K562 (cell line): ENCODE data around the gene IGFBP7. TPM values are rescaled to one million over a fixed set of nuclear protein-coding genes. Genes with fewer than 3 reads are reported as not detected.

Source experiments
- ATAC-seq: fragments of 200-7000 bp; cut with Tn5 transposase; 3 replicates; pipeline ENCODE4 v1.9.1; 2020; ENCODE audit warnings: moderate library complexity
- BruUV-seq: library from RNA; stranded (reverse); fragments of 400-500 nt; replicated peaks from 2 replicates; lab custom pipeline; 2021; lab: Mats Ljungman, UMichigan
- CTCF ChIA-PET: fragments of 300-600 bp; formaldehyde crosslinking; extraction: SDS; loops from one replicate; lab custom pipeline; 2021; ENCODE audit warnings: low intra/inter-chr PET ratio; lab: Yijun Ruan, JAX
- POLR2A ChIA-PET: fragments of 300-600, 350-650 bp; sonication (Branson Sonifier 250); formaldehyde crosslinking; extraction: SDS; loops from one replicate; lab custom pipeline; 2021; ENCODE audit warnings: antibody characterized with exemption, inconsistent platforms; lab: Yijun Ruan, JAX
- DNase-seq, 4 experiments: peaks; one replicate each; pipeline versions ENCODE4 v3.0.0 to v3.0.0-alpha.2; 2011 to 2018; ENCODE audit warnings: low spot score in 3 of 4, mixed read lengths in 3 of 4; ENCODE audit errors: extremely low read depth in 1 of 4
- FAIRE-seq: peaks from 2 replicates; lab custom pipeline; 2011; peaks lifted over from hg19 to GRCh38; lab: Jason Lieb, UNC
- H2AFZ ChIP-seq: 2 replicates; pipeline ENCODE4 v1.6.0; 2011; ENCODE audit warnings: low read depth, low read length, control low read depth, inconsistent platforms
- H3K27ac ChIP-seq: fragments of 200-600 bp; 3 replicates; pipeline ENCODE4 v1.8.0; 2011; ENCODE audit warnings: low read depth, mild to moderate bottlenecking, control low read depth, inconsistent platforms, low read length, moderate library complexity, mixed read lengths; ENCODE audit errors: extremely low read depth
- H3K27me3 ChIP-seq, 2 experiments: fragments of 300-600 bp in 1 of 2; 2 replicates in 1 of 2; 3 replicates in 1 of 2; pipeline versions ENCODE4 v1.6.0 to v1.8.0; 2011; ENCODE audit warnings: inconsistent platforms in 2 of 2, low read length in 2 of 2, mild to moderate bottlenecking in 1 of 2, mixed read lengths in 1 of 2, moderate library complexity in 1 of 2; ENCODE audit not compliant: control insufficient read depth in 2 of 2, insufficient read depth in 2 of 2
- H3K36me3 ChIP-seq: fragments of 300-600 bp; 3 replicates; pipeline ENCODE4 v1.8.0; 2011; ENCODE audit warnings: mild to moderate bottlenecking, low read length, inconsistent platforms; ENCODE audit not compliant: control insufficient read depth, insufficient read depth
- H3K4me1 ChIP-seq, 2 experiments: fragments of 200-600 bp in 1 of 2; replicated peaks in 1 of 2; 2 replicates in 1 of 2; 3 replicates in 1 of 2; pipeline versions ENCODE4 v1.5.1 to v1.8.0; 2011; ENCODE audit warnings: inconsistent platforms in 2 of 2, low read length in 2 of 2, mild to moderate bottlenecking in 1 of 2, mixed read lengths in 1 of 2, moderate library complexity in 1 of 2; ENCODE audit not compliant: control insufficient read depth in 2 of 2, insufficient read depth in 2 of 2
- H3K4me2 ChIP-seq: 2 replicates; pipeline ENCODE4 v1.6.1; 2011; ENCODE audit warnings: low read length, control low read depth, inconsistent platforms, mixed read lengths; ENCODE audit not compliant: insufficient read depth
- H3K4me3 ChIP-seq: fragments of 200-600 bp; sonication (generic), shearing (Covaris generic); 2 replicates; pipeline ENCODE4 v1.5.1; 2016; ENCODE audit warnings: control low read depth, inconsistent platforms
- H3K79me2 ChIP-seq: fragments of 200-600 bp; 3 replicates; pipeline ENCODE4 v1.8.0; 2011; ENCODE audit warnings: low read length, inconsistent platforms; ENCODE audit not compliant: control insufficient read depth, insufficient read depth
- H3K9ac ChIP-seq, 2 experiments: 2 replicates each; pipeline versions ENCODE4 v1.6.0 to v1.6.1; 2011; ENCODE audit warnings: low read depth in 2 of 2, low read length in 2 of 2, control low read depth in 1 of 2, inconsistent platforms in 1 of 2, mild to moderate bottlenecking in 1 of 2, mixed read lengths in 1 of 2; ENCODE audit not compliant: insufficient read depth in 1 of 2
- H3K9me1 ChIP-seq: one replicate; pipeline ENCODE4 v1.6.0; 2011; ENCODE audit warnings: inconsistent platforms, mild to moderate bottlenecking, low read length, moderate library complexity; ENCODE audit not compliant: control insufficient read depth, insufficient read depth
- H3K9me3 ChIP-seq: replicated peaks from 2 replicates; pipeline ENCODE4 v1.5.1; 2011; ENCODE audit warnings: low read depth, low read length, inconsistent platforms; ENCODE audit not compliant: control insufficient read depth, insufficient read depth
- H4K20me1 ChIP-seq: replicated peaks from 2 replicates; pipeline ENCODE4 v1.6.1; 2011; ENCODE audit warnings: low read length, inconsistent platforms, mixed read lengths; ENCODE audit not compliant: control insufficient read depth, insufficient read depth
- ESRRB ChIP-seq: fragments of 250-450 bp; sonication (Bioruptor Pico); IDR thresholded peaks from 2 replicates; pipeline ENCODE4 v1.5.0; 2020; ENCODE audit warnings: mild to moderate bottlenecking, moderate library complexity, borderline replicate concordance
- MYNN ChIP-seq, 2 experiments: sonication (generic); formaldehyde crosslinking in 1 of 2; IDR thresholded peaks; 2 replicates each; pipeline versions ENCODE4 v1.5.0 to v1.6.1; 2016 to 2020; ENCODE audit warnings: antibody characterized with exemption in 1 of 2, missing genetic modification reagents in 1 of 2
- RFX5 ChIP-seq: IDR thresholded peaks from 2 replicates; pipeline ENCODE4 v1.6.1; 2011; ENCODE audit warnings: low read depth, mild to moderate bottlenecking, improper control_type of control experiment, low read length
- SMAD4 ChIP-seq: fragments of 250-450 bp; sonication (Bioruptor Pico); conservative IDR thresholded peaks from 2 replicates; pipeline ENCODE4 v1.8.0; 2021; ENCODE audit warnings: inconsistent platforms, mild to moderate bottlenecking, moderate library complexity
- THAP12 ChIP-seq: fragments of 250-450 bp; sonication (Bioruptor Pico); IDR thresholded peaks from 2 replicates; pipeline ENCODE4 v1.9.0; 2021; ENCODE audit warnings: mild to moderate bottlenecking, inconsistent platforms
- ZFP1 ChIP-seq: fragments of 450-650 bp; formaldehyde crosslinking; IDR thresholded peaks from 2 replicates; pipeline ENCODE4 v1.4.0; 2020; ENCODE audit warnings: mild to moderate bottlenecking, mixed read lengths
- WGBS: fragments of 100-300 bp; shearing (Covaris generic); methylation state at CpG from one replicate; pipeline ENCODE4 v1.1.6; 2016; ENCODE audit warnings: low coverage, mixed read lengths; ENCODE audit not compliant: insufficient coverage; ENCODE audit errors: missing lambda C conversion rate; 5-methylcytosine and 5-hydroxymethylcytosine counted together
- in situ Hi-C: fragments of 300-500 bp; cut with MboI; formaldehyde crosslinking; loops from 4 replicates; pipeline ENCODE4 v1.15.0; 2018; ENCODE audit warnings: inconsistent platforms, mixed read lengths
- intact Hi-C: fragments of 100-400 bp; cut with micrococcal nuclease; formaldehyde crosslinking; loops from 2 replicates; pipeline ENCODE4 v1.14.2; 2022
- polyA plus RNA-seq, 8 experiments: library from polyadenylated mRNA; depleted of rRNA in 4 of 8; stranded (reverse) in 5 of 8; unstranded in 3 of 8; fragments of >200 nt; fragmentation: Nextera tagmentation in 2 of 8; fragmentation: Illumina TruSeq in 1 of 8; extraction: Ambion mirVana in 2 of 8; extraction: Trizol in 1 of 8; gene quantifications; 2 replicates each; pipeline versions ENCODE4 v1.2.1 to v1.2.3, GENCODE V29; 2011 to 2014; ENCODE audit warnings: inconsistent platforms in 1 of 8, missing spikeins in 1 of 8
- total RNA-seq, 7 experiments: library from RNA; depleted of rRNA in 6 of 7; stranded (reverse); fragments of >200 nt in 6 of 7; fragmentation: Illumina TruSeq in 2 of 7; extraction: Trizol in 2 of 7; gene quantifications; 2 replicates each; pipeline versions ENCODE4 v1.2.1 to v1.2.3, GENCODE V29; 2011 to 2021; ENCODE audit warnings: low replicate concordance in 1 of 7
- TF ChIP-seq, protein P1 (sequence below), 3 experiments: IDR thresholded peaks in 2 of 3; conservative IDR thresholded peaks in 1 of 3; 2 replicates each; pipeline ENCODE4 v1.5.1; 2011 to 2012; ENCODE audit warnings: low read length in 3 of 3, mild to moderate bottlenecking in 3 of 3, control low read depth in 2 of 3, improper control_type of control experiment in 1 of 3, inconsistent platforms in 1 of 3, low read depth in 1 of 3, mixed read lengths in 1 of 3, moderate library complexity in 1 of 3; ENCODE audit not compliant: insufficient read depth in 2 of 3

The IGFBP7 gene
- total and polyA plus RNA-seq, 9 of the 15 experiments (the other 6 are each of a cell fraction or from before 2014, with no cell fraction given) = 0.27 to 0.49 (median 0.29) TPM; not detected in 6

- ChIA-PET CTCF (no interaction called here), POLR2A (interaction anchor here (0.6 to 1.8 kb wide), 2 partner anchors 12 to 222 kb away, joined by 4 to 6 read pairs; no protein-coding TSS in a partner anchor)
- 0% methylated on average over 1 of the region's 1 CpG for WGBS
- Histone ChIP-seq H3K9ac (no peak overlapping the region), H3K27ac (no peak overlapping the region), H2AFZ (no peak overlapping the region), H3K36me3 (no peaks in the 10 kb centered on the region), H3K79me2 (no peaks in the 10 kb centered on the region), H3K4me1 (no peaks in the 10 kb centered on the region), H3K9me3 (no peaks in the 10 kb centered on the region), H3K27me3 (peaks cover 7 to 21% of the 10 kb centered on the region in 2 experiments; a peak in 4 of 5 replicates), H3K9me1 (no peaks in the 10 kb centered on the region), H4K20me1 (no peaks in the 10 kb centered on the region), H3K4me2 (no peak overlapping the region), H3K4me3 (no peak overlapping the region)
- FAIRE-seq = no peak
- no peak for ATAC-seq
- DNase-seq = no peak
- TF ChIP-seq, protein P1, sequence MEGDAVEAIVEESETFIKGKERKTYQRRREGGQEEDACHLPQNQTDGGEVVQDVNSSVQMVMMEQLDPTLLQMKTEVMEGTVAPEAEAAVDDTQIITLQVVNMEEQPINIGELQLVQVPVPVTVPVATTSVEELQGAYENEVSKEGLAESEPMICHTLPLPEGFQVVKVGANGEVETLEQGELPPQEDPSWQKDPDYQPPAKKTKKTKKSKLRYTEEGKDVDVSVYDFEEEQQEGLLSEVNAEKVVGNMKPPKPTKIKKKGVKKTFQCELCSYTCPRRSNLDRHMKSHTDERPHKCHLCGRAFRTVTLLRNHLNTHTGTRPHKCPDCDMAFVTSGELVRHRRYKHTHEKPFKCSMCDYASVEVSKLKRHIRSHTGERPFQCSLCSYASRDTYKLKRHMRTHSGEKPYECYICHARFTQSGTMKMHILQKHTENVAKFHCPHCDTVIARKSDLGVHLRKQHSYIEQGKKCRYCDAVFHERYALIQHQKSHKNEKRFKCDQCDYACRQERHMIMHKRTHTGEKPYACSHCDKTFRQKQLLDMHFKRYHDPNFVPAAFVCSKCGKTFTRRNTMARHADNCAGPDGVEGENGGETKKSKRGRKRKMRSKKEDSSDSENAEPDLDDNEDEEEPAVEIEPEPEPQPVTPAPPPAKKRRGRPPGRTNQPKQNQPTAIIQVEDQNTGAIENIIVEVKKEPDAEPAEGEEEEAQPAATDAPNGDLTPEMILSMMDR (IDR thresholded peaks at IDR 0.05 in 2 of 3, conservative IDR thresholded peaks at IDR 0.05 in 1 of 3; ENCODE audit: insufficient read depth in 2 of 3, low read depth in 1 of 3, low read length in 3 of 3) = no peak
- TF ChIP-seq THAP12 (CRISPR knock-in tag) (no peak), MYNN (IDR thresholded peaks at IDR 0.05) (no peak), MYNN (CRISPR knock-in tag; IDR thresholded peaks at IDR 0.05) (no peak), SMAD4 (CRISPR knock-in tag) (no peak), ZFP1 (CRISPR knock-in tag) (no peak), ESRRB (CRISPR knock-in tag) (no peak), RFX5 (no peak)
- no TSS peak for BruUV-seq
- in situ Hi-C loops = no loop called here
- intact Hi-C loops = no loop called here
Measured at GRCh38 chr4:57048590-57049304, 61.4 kb downstream of the IGFBP7 start.
